HL-60 (cell line): Measurements from ENCODE around the gene ASF1A.

ENCODE experiments used
- DNase-seq, 2 experiments: peaks; one replicate each; pipeline ENCODE4 v3.0.0-alpha.2; 2010 to 2020; ENCODE audit warnings: low read depth in 1 of 2, low spot score in 1 of 2
- H3K27ac ChIP-seq: fragments of 250-450 bp; sonication (Bioruptor Pico); replicated peaks from 2 replicates; pipeline ENCODE4 v1.5.1; 2020; ENCODE audit warnings: mild to moderate bottlenecking, moderate library complexity
- H3K27me3 ChIP-seq: fragments of 250-450 bp; sonication (Bioruptor Pico); 2 replicates; pipeline ENCODE4 v1.5.1; 2021; ENCODE audit warnings: mild to moderate bottlenecking, moderate library complexity; ENCODE audit not compliant: insufficient read depth, poor library complexity, severe bottlenecking
- H3K4me3 ChIP-seq: replicated peaks from 2 replicates; pipeline ENCODE4 v1.5.1; 2011; ENCODE audit warnings: mild to moderate bottlenecking, control low read depth, low read length; ENCODE audit not compliant: insufficient read depth
- GABPA ChIP-seq: IDR thresholded peaks from 2 replicates; pipeline ENCODE4 v1.6.1; 2012; ENCODE audit warnings: low read depth
- POLR2AphosphoS5 ChIP-seq: IDR thresholded peaks from 2 replicates; pipeline ENCODE4 v1.6.1; 2012; ENCODE audit warnings: low read depth
- SPI1 ChIP-seq: IDR thresholded peaks from 2 replicates; pipeline ENCODE4 v1.6.1; 2012; ENCODE audit warnings: low read depth, mild to moderate bottlenecking, borderline replicate concordance
- TF ChIP-seq, protein P1 (sequence below): IDR thresholded peaks from one replicate; pipeline ENCODE4 v1.5.1; 2011; ENCODE audit warnings: low read length, control low read depth, inconsistent platforms; ENCODE audit not compliant: insufficient read depth
- TF ChIP-seq, protein P2 (sequence below): IDR thresholded peaks from 2 replicates; pipeline ENCODE4 v1.6.1; 2012; ENCODE audit warnings: low read depth; ENCODE audit not compliant: insufficient replicate concordance

ASF1A gene

DNA sequence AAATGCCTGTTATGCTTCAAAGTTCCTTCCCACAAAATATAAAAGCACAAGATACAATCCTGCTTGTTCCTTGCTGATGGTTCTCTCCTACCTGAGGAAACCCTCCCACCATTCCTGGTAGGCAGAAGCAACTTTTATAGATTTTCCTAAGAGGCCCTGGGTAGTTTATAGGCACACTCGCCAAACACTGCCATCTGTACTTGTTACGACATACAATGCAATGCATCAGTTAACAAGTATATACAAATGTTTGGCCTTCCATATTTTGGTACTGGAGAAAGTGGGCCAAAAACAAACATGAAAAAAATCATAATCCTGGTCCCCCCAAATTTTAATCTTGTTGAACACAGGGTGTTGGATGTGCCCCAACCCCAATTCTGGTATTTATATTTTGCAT lies 24.4 kb downstream of the ASF1A start:
- H3K4me3 ChIP-seq: no peak overlapping the region
- H3K27me3 ChIP-seq: no peaks in the 10 kb centered on the region
- TF ChIP-seq, protein P1, sequence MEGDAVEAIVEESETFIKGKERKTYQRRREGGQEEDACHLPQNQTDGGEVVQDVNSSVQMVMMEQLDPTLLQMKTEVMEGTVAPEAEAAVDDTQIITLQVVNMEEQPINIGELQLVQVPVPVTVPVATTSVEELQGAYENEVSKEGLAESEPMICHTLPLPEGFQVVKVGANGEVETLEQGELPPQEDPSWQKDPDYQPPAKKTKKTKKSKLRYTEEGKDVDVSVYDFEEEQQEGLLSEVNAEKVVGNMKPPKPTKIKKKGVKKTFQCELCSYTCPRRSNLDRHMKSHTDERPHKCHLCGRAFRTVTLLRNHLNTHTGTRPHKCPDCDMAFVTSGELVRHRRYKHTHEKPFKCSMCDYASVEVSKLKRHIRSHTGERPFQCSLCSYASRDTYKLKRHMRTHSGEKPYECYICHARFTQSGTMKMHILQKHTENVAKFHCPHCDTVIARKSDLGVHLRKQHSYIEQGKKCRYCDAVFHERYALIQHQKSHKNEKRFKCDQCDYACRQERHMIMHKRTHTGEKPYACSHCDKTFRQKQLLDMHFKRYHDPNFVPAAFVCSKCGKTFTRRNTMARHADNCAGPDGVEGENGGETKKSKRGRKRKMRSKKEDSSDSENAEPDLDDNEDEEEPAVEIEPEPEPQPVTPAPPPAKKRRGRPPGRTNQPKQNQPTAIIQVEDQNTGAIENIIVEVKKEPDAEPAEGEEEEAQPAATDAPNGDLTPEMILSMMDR: no peak
- no peak for TF ChIP-seq POLR2AphosphoS5
- no peak for TF ChIP-seq GABPA
- no peak for TF ChIP-seq SPI1
- TF ChIP-seq, protein P2, sequence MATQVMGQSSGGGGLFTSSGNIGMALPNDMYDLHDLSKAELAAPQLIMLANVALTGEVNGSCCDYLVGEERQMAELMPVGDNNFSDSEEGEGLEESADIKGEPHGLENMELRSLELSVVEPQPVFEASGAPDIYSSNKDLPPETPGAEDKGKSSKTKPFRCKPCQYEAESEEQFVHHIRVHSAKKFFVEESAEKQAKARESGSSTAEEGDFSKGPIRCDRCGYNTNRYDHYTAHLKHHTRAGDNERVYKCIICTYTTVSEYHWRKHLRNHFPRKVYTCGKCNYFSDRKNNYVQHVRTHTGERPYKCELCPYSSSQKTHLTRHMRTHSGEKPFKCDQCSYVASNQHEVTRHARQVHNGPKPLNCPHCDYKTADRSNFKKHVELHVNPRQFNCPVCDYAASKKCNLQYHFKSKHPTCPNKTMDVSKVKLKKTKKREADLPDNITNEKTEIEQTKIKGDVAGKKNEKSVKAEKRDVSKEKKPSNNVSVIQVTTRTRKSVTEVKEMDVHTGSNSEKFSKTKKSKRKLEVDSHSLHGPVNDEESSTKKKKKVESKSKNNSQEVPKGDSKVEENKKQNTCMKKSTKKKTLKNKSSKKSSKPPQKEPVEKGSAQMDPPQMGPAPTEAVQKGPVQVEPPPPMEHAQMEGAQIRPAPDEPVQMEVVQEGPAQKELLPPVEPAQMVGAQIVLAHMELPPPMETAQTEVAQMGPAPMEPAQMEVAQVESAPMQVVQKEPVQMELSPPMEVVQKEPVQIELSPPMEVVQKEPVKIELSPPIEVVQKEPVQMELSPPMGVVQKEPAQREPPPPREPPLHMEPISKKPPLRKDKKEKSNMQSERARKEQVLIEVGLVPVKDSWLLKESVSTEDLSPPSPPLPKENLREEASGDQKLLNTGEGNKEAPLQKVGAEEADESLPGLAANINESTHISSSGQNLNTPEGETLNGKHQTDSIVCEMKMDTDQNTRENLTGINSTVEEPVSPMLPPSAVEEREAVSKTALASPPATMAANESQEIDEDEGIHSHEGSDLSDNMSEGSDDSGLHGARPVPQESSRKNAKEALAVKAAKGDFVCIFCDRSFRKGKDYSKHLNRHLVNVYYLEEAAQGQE: no peak
- no peak overlapping the region for H3K27ac ChIP-seq
- DNase-seq: no peak

DNA sequence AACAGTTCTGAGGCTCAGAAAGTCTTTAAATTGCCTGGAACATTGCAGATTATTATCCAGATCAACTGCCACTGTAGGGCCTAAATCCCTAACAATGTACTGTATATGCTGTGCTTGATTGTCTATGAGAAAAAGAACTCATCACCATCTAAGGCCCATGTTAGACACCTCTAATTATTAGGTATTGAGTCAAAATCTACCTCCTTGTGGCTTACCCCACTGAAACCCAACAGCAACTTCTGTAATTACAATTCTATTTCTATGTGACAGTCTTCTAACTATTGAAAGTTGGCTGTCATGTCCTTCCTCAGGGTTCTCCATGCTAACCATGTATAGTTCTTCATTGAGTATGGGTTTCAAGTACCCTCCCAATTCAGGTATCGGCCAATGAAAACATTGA lies 27.1 kb downstream of the ASF1A start:
- no peak for DNase-seq
- no peak overlapping the region for H3K27ac ChIP-seq
- H3K4me3 ChIP-seq: no peak overlapping the region
- no peaks in the 10 kb centered on the region for H3K27me3 ChIP-seq
- TF ChIP-seq GABPA: no peak
- TF ChIP-seq SPI1: no peak
- no peak for TF ChIP-seq POLR2AphosphoS5
- TF ChIP-seq, protein P2: no peak
- TF ChIP-seq, protein P1: no peak

DNA sequence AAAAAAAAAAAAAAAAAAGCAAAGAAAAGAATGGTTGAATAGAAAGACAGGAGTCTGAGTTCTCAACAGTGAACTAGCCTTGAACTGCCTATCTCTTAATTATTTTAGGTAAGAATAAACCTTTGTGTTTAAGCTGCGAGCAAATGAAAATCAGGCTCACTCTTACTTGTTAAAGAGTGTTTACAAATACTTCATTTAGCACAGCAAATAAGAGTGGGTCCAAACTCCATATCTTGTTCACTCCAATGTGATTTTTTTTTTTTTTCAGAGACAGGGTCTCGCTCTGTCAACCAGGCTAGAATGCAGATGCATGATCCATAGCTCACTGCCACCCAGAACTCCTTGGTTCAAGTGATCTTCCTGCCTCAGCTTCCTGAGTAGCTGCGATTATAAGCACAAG lies 29.1 kb downstream of the ASF1A start:
- TF ChIP-seq POLR2AphosphoS5 (no peak), SPI1 (no peak), GABPA (no peak)
- TF ChIP-seq, protein P2: no peak
- TF ChIP-seq, protein P1: no peak
- no peak for DNase-seq
- H3K27me3 ChIP-seq: no peaks in the 10 kb centered on the region
- H3K27ac ChIP-seq: no peak overlapping the region
- H3K4me3 ChIP-seq: no peak overlapping the region
